Measurements from ENCODE around the gene ADAMTSL2.

- TF ChIP-seq EGR1 (IDR thresholded peaks at IDR 0.05; ENCODE audit: low read depth in 2 of 2): no peak
- no peak for TF ChIP-seq CTCF (IDR thresholded peaks at IDR 0.05; ENCODE audit: low read depth, low read length, missing input control)
- TF ChIP-seq TAF1 (conservative IDR thresholded peaks at IDR 0.05): no peak
- no peak for TF ChIP-seq ATF3 (IDR thresholded peaks at IDR 0.05)
- TF ChIP-seq RAD21 (IDR thresholded peaks at IDR 0.05): no peak
- TF ChIP-seq JUND (IDR thresholded peaks at IDR 0.05): no peak
- TF ChIP-seq, protein P1, sequence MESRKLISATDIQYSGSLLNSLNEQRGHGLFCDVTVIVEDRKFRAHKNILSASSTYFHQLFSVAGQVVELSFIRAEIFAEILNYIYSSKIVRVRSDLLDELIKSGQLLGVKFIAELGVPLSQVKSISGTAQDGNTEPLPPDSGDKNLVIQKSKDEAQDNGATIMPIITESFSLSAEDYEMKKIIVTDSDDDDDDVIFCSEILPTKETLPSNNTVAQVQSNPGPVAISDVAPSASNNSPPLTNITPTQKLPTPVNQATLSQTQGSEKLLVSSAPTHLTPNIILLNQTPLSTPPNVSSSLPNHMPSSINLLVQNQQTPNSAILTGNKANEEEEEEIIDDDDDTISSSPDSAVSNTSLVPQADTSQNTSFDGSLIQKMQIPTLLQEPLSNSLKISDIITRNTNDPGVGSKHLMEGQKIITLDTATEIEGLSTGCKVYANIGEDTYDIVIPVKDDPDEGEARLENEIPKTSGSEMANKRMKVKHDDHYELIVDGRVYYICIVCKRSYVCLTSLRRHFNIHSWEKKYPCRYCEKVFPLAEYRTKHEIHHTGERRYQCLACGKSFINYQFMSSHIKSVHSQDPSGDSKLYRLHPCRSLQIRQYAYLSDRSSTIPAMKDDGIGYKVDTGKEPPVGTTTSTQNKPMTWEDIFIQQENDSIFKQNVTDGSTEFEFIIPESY (IDR thresholded peaks at IDR 0.05): no peak
- TF ChIP-seq GABPA (IDR thresholded peaks at IDR 0.05 in 1 of 2, conservative IDR thresholded peaks at IDR 0.05 in 1 of 2): no peak
- no peak for TF ChIP-seq HNF4G (IDR thresholded peaks at IDR 0.05)
- TF ChIP-seq YY1 (IDR thresholded peaks at IDR 0.05): no peak
- TF ChIP-seq, protein P2, sequence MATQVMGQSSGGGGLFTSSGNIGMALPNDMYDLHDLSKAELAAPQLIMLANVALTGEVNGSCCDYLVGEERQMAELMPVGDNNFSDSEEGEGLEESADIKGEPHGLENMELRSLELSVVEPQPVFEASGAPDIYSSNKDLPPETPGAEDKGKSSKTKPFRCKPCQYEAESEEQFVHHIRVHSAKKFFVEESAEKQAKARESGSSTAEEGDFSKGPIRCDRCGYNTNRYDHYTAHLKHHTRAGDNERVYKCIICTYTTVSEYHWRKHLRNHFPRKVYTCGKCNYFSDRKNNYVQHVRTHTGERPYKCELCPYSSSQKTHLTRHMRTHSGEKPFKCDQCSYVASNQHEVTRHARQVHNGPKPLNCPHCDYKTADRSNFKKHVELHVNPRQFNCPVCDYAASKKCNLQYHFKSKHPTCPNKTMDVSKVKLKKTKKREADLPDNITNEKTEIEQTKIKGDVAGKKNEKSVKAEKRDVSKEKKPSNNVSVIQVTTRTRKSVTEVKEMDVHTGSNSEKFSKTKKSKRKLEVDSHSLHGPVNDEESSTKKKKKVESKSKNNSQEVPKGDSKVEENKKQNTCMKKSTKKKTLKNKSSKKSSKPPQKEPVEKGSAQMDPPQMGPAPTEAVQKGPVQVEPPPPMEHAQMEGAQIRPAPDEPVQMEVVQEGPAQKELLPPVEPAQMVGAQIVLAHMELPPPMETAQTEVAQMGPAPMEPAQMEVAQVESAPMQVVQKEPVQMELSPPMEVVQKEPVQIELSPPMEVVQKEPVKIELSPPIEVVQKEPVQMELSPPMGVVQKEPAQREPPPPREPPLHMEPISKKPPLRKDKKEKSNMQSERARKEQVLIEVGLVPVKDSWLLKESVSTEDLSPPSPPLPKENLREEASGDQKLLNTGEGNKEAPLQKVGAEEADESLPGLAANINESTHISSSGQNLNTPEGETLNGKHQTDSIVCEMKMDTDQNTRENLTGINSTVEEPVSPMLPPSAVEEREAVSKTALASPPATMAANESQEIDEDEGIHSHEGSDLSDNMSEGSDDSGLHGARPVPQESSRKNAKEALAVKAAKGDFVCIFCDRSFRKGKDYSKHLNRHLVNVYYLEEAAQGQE (IDR thresholded peaks at IDR 0.05): no peak
- no peak for TF ChIP-seq RXRA (IDR thresholded peaks at IDR 0.05)
Observed at GRCh38 chr9:133542002-133542401, 7.5 kb downstream of the ADAMTSL2 start.
